Karpas-422 (cell line): ENCODE results near the gene RYK. TPM values are rescaled to one million over a fixed set of nuclear protein-coding genes. Genes with fewer than 3 reads are reported as not detected.
"Not testable (repeated sequence)": the region's sequence is repeated elsewhere in the genome, so short reads cannot be mapped to it uniquely, and the experiment has no call there.

ENCODE experiments used
- DNase-seq: peaks from one replicate; pipeline ENCODE4 v3.0.0-alpha.2; 2015
- H2AFZ ChIP-seq: fragments of 200-600 bp; sonication (generic); 2 replicates; pipeline ENCODE4 v1.6.1; 2014; ENCODE audit warnings: antibody characterized with exemption, low read length, mixed read lengths
- H3K27ac ChIP-seq: fragments of 200-600 bp; sonication (generic); 2 replicates; pipeline ENCODE4 v1.5.1; 2014; ENCODE audit warnings: mild to moderate bottlenecking, low read length, moderate library complexity
- H3K27me3 ChIP-seq: fragments of 200-600 bp; sonication (generic); 2 replicates; pipeline ENCODE4 v1.6.1; 2014; ENCODE audit warnings: low read length, mixed read lengths
- H3K36me3 ChIP-seq: fragments of 200-600 bp; sonication (generic); 2 replicates; pipeline ENCODE4 v1.6.1; 2014; ENCODE audit warnings: low read length, mixed read lengths; ENCODE audit not compliant: insufficient read depth
- H3K4me1 ChIP-seq: fragments of 200-600 bp; sonication (generic); 2 replicates; pipeline ENCODE4 v1.6.1; 2014; ENCODE audit warnings: mild to moderate bottlenecking, low read length, mixed read lengths
- H3K4me2 ChIP-seq: fragments of 200-600 bp; sonication (generic); 2 replicates; pipeline ENCODE4 v1.6.1; 2014; ENCODE audit warnings: low read length, low read depth, mild to moderate bottlenecking; ENCODE audit not compliant: poor library complexity, severe bottlenecking
- H3K4me3 ChIP-seq: fragments of 200-600 bp; sonication (generic); 2 replicates; pipeline ENCODE4 v1.5.1; 2014; ENCODE audit warnings: mild to moderate bottlenecking, antibody characterized with exemption, low read length, mixed read lengths
- H3K79me2 ChIP-seq: fragments of 200-600 bp; sonication (generic); 2 replicates; pipeline ENCODE4 v1.6.1; 2014; ENCODE audit warnings: mild to moderate bottlenecking, low read length, mixed read lengths
- H3K9ac ChIP-seq: fragments of 200-600 bp; sonication (generic); 2 replicates; pipeline ENCODE4 v1.6.0; 2014; ENCODE audit warnings: low read length
- H3K9me2 ChIP-seq: fragments of 200-600 bp; sonication (generic), shearing (Covaris generic); replicated peaks from 2 replicates; pipeline ENCODE4 v1.6.0; 2014; ENCODE audit warnings: mild to moderate bottlenecking, low read length, moderate library complexity; ENCODE audit not compliant: insufficient read depth
- H3K9me3 ChIP-seq: fragments of 300-700, 200-600 bp; sonication (generic); 2 replicates; pipeline ENCODE4 v1.6.1; 2014; ENCODE audit warnings: low read length, mixed read lengths
- H4K20me1 ChIP-seq: fragments of 200-600 bp; sonication (generic); 2 replicates; pipeline ENCODE4 v1.6.1; 2014; ENCODE audit warnings: mild to moderate bottlenecking, antibody characterized with exemption, low read length, low read depth; ENCODE audit not compliant: insufficient read depth
- total RNA-seq: library from RNA; depleted of rRNA; stranded (reverse); fragments of >200 nt; shearing (Covaris generic); gene quantifications from 2 replicates; pipeline ENCODE4 v1.2.3, GENCODE V29; 2014; ENCODE audit warnings: low replicate concordance

The RYK gene
- total RNA-seq, 1 experiment from 2014 or later, result 14.8 TPM

DNA sequence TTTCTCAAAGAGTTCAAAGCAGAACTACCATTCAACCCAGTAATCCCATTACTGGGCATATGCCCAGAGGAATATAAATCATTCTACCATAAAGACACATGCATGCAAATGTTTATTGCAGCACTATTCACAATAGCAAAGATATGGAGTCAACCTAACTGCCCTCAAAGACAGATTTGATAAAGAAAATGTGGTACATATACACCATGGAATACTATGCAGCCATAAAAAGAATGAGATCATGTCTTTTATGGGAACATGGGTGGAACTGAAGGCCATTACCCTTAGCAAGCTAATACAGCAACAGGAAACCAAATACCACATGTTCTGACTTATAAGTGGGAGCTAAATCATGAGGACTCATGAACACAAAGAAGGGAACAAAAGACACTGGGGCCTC, 24.5 kb upstream of the RYK start:
- H2AFZ ChIP-seq, H3K4me3 ChIP-seq, H3K27me3 ChIP-seq, H3K9ac ChIP-seq, H3K79me2 ChIP-seq, H3K9me2 ChIP-seq, H3K9me3 ChIP-seq, H4K20me1 ChIP-seq, DNase-seq, H3K27ac ChIP-seq, H3K36me3 ChIP-seq, H3K4me1 ChIP-seq, H3K4me2 ChIP-seq: not testable (repeated sequence)

GRCh38 chr3:134274571-134274970, 23.9 kb upstream of the RYK start:
- Histone ChIP-seq H4K20me1 (no peaks in the 10 kb centered on the region), H3K36me3 (no peaks in the 10 kb centered on the region), H3K4me1 (no peaks in the 10 kb centered on the region), H3K27ac (no peak overlapping the region), H3K79me2 (no peaks in the 10 kb centered on the region), H2AFZ (no peak overlapping the region), H3K9me2 (no peaks in the 10 kb centered on the region), H3K9ac (no peak overlapping the region), H3K27me3 (no peaks in the 10 kb centered on the region), H3K4me3 (no peak overlapping the region), H3K9me3 (no peaks in the 10 kb centered on the region), H3K4me2 (no peak overlapping the region)
- DNase-seq, result no peak

GRCh38 chr3:134267996-134268395, 17.3 kb upstream of the RYK start:
- Histone ChIP-seq H2AFZ (no peak overlapping the region), H3K9me2 (no peaks in the 10 kb centered on the region), H4K20me1 (no peaks in the 10 kb centered on the region), H3K4me3 (no peak overlapping the region), H3K79me2 (no peaks in the 10 kb centered on the region), H3K36me3 (no peaks in the 10 kb centered on the region), H3K4me2 (no peak overlapping the region), H3K4me1 (no peaks in the 10 kb centered on the region), H3K9ac (no peak overlapping the region), H3K27ac (no peak overlapping the region), H3K9me3 (no peaks in the 10 kb centered on the region), H3K27me3 (no peaks in the 10 kb centered on the region)
- DNase-seq, result no peak

GRCh38 chr3:134260987-134261386, 10.3 kb upstream of the RYK start:
- H3K27me3 ChIP-seq, result 0 out of 2 replicates have a peak, but pooled peaks cover 2% of the 10 kb centered on the region
- H3K79me2 ChIP-seq, result no peaks in the 10 kb centered on the region
- peak; percentile 54 for DNase-seq
- no peak overlapping the region for H3K27ac ChIP-seq
- H3K4me2 ChIP-seq, result no peak overlapping the region
- no peak overlapping the region for H3K4me3 ChIP-seq
- peaks cover 12% of the 10 kb centered on the region for H3K4me1 ChIP-seq
- H2AFZ ChIP-seq, result no peak overlapping the region
- H4K20me1 ChIP-seq, result no peaks in the 10 kb centered on the region
- no peaks in the 10 kb centered on the region for H3K36me3 ChIP-seq
- no peaks in the 10 kb centered on the region for H3K9me2 ChIP-seq
- H3K9me3 ChIP-seq, result no peaks in the 10 kb centered on the region
- no peak overlapping the region for H3K9ac ChIP-seq

DNA sequence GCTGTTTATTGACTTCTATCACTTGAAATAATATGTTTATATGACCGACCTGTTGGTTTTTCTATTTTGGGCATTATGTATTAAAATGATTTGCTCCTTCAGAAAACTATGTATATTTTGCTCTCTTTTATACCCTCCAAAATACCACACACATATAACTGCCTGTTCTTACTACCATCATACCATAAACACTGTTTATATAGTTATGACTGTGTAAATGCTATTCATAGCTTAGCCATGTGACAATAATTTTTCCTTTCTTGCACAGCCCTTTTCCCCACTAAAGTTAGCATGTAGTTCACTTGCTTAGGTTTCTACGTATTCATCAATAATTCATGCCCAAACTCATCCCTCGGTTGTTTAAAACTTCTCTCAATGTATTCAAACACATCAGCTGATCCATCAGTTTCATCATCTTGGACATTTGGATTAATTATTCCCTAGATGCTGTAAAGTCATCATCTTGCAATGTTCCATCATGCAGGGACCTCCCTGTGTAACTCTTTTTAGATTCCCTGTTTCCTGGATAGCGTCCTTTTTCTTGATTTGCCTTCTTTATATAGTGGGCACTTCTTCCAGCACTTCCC, 8.2 kb upstream of the RYK start:
- no peak overlapping the region for H3K27ac ChIP-seq
- no peak overlapping the region for H3K4me2 ChIP-seq
- H3K79me2 ChIP-seq, result no peaks in the 10 kb centered on the region
- H3K4me3 ChIP-seq, result no peak overlapping the region
- no peaks in the 10 kb centered on the region for H3K9me3 ChIP-seq
- H3K27me3 ChIP-seq, result 0 out of 2 replicates have a peak, but pooled peaks cover 2% of the 10 kb centered on the region
- H3K9ac ChIP-seq, result no peak overlapping the region
- no peak for DNase-seq
- H3K4me1 ChIP-seq, result peaks cover 18% of the 10 kb centered on the region
- no peaks in the 10 kb centered on the region for H3K36me3 ChIP-seq
- no peak overlapping the region for H2AFZ ChIP-seq
- H4K20me1 ChIP-seq, result no peaks in the 10 kb centered on the region
- no peaks in the 10 kb centered on the region for H3K9me2 ChIP-seq

- H4K20me1 ChIP-seq, result no peaks in the 10 kb centered on the region
- 0 out of 2 replicates have a peak, but pooled peaks cover 2% of the 10 kb centered on the region for H3K27me3 ChIP-seq
- H3K4me3 ChIP-seq, result no peak overlapping the region
- no peaks in the 10 kb centered on the region for H3K9me3 ChIP-seq
- no peak for DNase-seq
- H3K4me1 ChIP-seq, result peaks cover 10% of the 10 kb centered on the region
- H3K9me2 ChIP-seq, result no peaks in the 10 kb centered on the region
- no peaks in the 10 kb centered on the region for H3K36me3 ChIP-seq
- H3K27ac ChIP-seq, result no peak overlapping the region
- H2AFZ ChIP-seq, result no peak overlapping the region
- no peak overlapping the region for H3K4me2 ChIP-seq
- no peaks in the 10 kb centered on the region for H3K79me2 ChIP-seq
- H3K9ac ChIP-seq, result no peak overlapping the region
Observed at GRCh38 chr3:134255404-134255803, 4.7 kb upstream of the RYK start.

GRCh38 chr3:134253475-134254226, 3.0 kb upstream of the RYK start:
- DNase-seq, result no peak
- Histone ChIP-seq H3K9me3 (no peaks in the 10 kb centered on the region), H2AFZ (no peak overlapping the region), H3K9me2 (no peaks in the 10 kb centered on the region), H3K27me3 (no peaks in the 10 kb centered on the region), H3K4me2 (no peak overlapping the region), H3K9ac (no peak overlapping the region), H3K4me3 (no peak overlapping the region), H4K20me1 (peaks cover 11% of the 10 kb centered on the region), H3K27ac (no peak overlapping the region), H3K4me1 (peaks cover 22% of the 10 kb centered on the region), H3K36me3 (no peaks in the 10 kb centered on the region), H3K79me2 (no peaks in the 10 kb centered on the region)

GRCh38 chr3:134252766-134253165, 2.1 kb upstream of the RYK start:
- no peak overlapping the region for H3K4me3 ChIP-seq
- H3K9me2 ChIP-seq, result no peaks in the 10 kb centered on the region
- no peaks in the 10 kb centered on the region for H3K27me3 ChIP-seq
- H3K9me3 ChIP-seq, result no peaks in the 10 kb centered on the region
- peaks cover 12% of the 10 kb centered on the region for H4K20me1 ChIP-seq
- no peak overlapping the region for H2AFZ ChIP-seq
- H3K36me3 ChIP-seq, result no peaks in the 10 kb centered on the region
- no peak for DNase-seq
- H3K4me2 ChIP-seq, result no peak overlapping the region
- H3K79me2 ChIP-seq, result no peaks in the 10 kb centered on the region
- H3K27ac ChIP-seq, result no peak overlapping the region
- no peak overlapping the region for H3K9ac ChIP-seq
- H3K4me1 ChIP-seq, result peaks cover 22% of the 10 kb centered on the region
